ENCODE data around the gene FGF9. TPM values are rescaled to one million over a fixed set of nuclear protein-coding genes. Genes with fewer than 3 reads are reported as not detected.

Gene FGF9
- total and polyA plus RNA-seq, 10 donors = 0.06 to 0.26 (median 0.17) TPM; not detected in 4

GRCh38 chr13:21734961-21735360 is 64.1 kb downstream of the FGF9 start:
- no peak for DNase-seq
- H3K27ac ChIP-seq = no peak overlapping the region
- WGBS, 5 donors = 89 to 96% (median 90%) methylated on average over 7 of the region's 7 CpGs
- peaks cover 0 to 11% (median 1%) of the 10 kb centered on the region in 8 donors for H3K9me3 ChIP-seq
- intact Hi-C loops (cut with DNase I; ENCODE audit: low total_unique reads) = no loop called here
- peaks cover 0 to 9% (median 0%) of the 10 kb centered on the region in 6 donors for H3K4me1 ChIP-seq
- peaks cover 0 to 27% (median 0%) of the 10 kb centered on the region in 7 donors for H3K27me3 ChIP-seq (replicated peaks in 1 of 7)
- TF ChIP-seq POLR2AphosphoS5 (IDR thresholded peaks at IDR 0.05) (no peak), POLR2A (IDR thresholded peaks at IDR 0.05) (no peak)
- TF ChIP-seq, protein P1, sequence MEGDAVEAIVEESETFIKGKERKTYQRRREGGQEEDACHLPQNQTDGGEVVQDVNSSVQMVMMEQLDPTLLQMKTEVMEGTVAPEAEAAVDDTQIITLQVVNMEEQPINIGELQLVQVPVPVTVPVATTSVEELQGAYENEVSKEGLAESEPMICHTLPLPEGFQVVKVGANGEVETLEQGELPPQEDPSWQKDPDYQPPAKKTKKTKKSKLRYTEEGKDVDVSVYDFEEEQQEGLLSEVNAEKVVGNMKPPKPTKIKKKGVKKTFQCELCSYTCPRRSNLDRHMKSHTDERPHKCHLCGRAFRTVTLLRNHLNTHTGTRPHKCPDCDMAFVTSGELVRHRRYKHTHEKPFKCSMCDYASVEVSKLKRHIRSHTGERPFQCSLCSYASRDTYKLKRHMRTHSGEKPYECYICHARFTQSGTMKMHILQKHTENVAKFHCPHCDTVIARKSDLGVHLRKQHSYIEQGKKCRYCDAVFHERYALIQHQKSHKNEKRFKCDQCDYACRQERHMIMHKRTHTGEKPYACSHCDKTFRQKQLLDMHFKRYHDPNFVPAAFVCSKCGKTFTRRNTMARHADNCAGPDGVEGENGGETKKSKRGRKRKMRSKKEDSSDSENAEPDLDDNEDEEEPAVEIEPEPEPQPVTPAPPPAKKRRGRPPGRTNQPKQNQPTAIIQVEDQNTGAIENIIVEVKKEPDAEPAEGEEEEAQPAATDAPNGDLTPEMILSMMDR (IDR thresholded peaks at IDR 0.05 in 8 of 11, conservative IDR thresholded peaks at IDR 0.05 in 3 of 11) = no peak
- H3K4me3 ChIP-seq = no peak overlapping the region
- no peaks in the 10 kb centered on the region for H3K36me3 ChIP-seq

DNA sequence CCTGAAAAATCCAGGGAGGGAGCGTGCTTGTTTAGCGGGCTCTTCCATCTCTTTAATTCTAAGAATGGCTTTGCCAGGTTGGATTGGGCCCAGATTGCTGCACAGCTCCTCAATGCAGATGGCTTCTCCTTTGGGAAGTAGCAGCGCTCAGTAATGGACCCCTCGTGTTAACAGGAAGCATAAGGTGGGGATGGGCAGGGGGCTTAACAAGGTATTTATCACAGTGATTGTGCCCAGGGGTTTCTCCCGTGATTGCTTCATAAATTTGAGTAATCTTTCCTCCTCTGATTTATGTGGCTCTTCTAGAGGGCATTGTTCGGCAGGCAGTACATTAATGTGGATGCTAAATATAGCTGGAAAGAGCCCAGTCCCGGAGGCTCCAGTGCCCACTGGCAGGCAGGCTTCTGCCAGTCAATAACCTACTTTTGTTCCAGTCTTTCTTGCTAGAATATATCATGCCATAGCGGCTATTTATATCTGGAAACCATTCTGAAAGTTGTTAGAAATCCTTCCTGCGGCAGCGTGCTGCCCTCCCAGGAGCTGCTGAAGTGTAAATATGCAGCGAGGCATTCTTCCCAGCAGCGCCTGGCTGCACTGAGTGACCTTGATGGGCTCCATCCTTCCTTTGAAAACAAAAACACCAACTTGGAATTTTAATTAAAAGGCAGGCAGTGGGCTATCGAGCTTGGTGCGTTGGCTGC is 65.0 kb downstream of the FGF9 start:
- Histone ChIP-seq H3K27me3 (replicated peaks in 1 of 7) (peaks cover 0 to 27% (median 0%) of the 10 kb centered on the region in 7 donors), H3K4me3 (peak overlapping the region in 1 of 8 donors; percentile 4), H3K9me3 (peaks cover 0 to 11% (median 1%) of the 10 kb centered on the region in 8 donors), H3K27ac (no peak overlapping the region), H3K4me1 (peaks cover 0 to 9% (median 0%) of the 10 kb centered on the region in 6 donors), H3K36me3 (no peaks in the 10 kb centered on the region)
- intact Hi-C loops (cut with DNase I; ENCODE audit: low total_unique reads) = no loop called here
- 26 to 34% (median 28%) methylated on average over 14 of the region's 14 CpGs for WGBS, 5 donors
- no peak for DNase-seq
- TF ChIP-seq, protein P1 (IDR thresholded peaks at IDR 0.05 in 8 of 11, conservative IDR thresholded peaks at IDR 0.05 in 3 of 11) = no peak
- TF ChIP-seq POLR2A (IDR thresholded peaks at IDR 0.05) (no peak), POLR2AphosphoS5 (IDR thresholded peaks at IDR 0.05) (no peak)

GRCh38 chr13:21736926-21737325 is 66.1 kb downstream of the FGF9 start:
- no peak for TF ChIP-seq POLR2A (IDR thresholded peaks at IDR 0.05)
- TF ChIP-seq, protein P1 (IDR thresholded peaks at IDR 0.05 in 8 of 11, conservative IDR thresholded peaks at IDR 0.05 in 3 of 11) = no peak
- TF ChIP-seq POLR2AphosphoS5 (IDR thresholded peaks at IDR 0.05) = no peak
- Histone ChIP-seq H3K4me1 (peaks cover 0 to 9% (median 0%) of the 10 kb centered on the region in 6 donors), H3K27me3 (replicated peaks in 1 of 7) (peaks cover 0 to 27% (median 0%) of the 10 kb centered on the region in 7 donors), H3K4me3 (no peak overlapping the region), H3K36me3 (no peaks in the 10 kb centered on the region), H3K27ac (no peak overlapping the region), H3K9me3 (peaks cover 0 to 7% (median 1%) of the 10 kb centered on the region in 8 donors)
- intact Hi-C loops (cut with DNase I; ENCODE audit: low total_unique reads) = no loop called here
- WGBS, 5 donors = 79 to 88% (median 87%) methylated on average over 5 of the region's 5 CpGs
- no peak for DNase-seq

DNA sequence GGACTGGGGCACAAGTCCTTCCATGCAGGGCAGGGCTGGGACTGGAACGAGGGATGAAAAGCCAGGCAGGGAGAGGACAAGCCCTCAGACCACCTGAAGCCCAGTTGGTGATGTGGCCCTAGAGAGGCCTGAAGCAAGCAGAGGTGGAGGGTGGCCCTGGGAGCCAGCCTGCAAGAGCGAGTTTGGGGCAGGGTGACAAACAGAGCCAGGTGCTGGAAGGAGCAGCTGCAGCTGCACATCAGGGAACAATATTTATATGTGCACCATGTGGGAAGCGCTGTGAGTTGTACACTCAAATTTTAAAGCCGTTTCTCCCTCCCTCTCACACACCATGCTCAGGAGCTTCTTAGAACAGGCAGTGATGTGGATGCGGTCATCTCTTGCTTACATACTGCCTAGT is 67.8 kb downstream of the FGF9 start:
- peaks cover 0 to 27% (median 0%) of the 10 kb centered on the region in 7 donors for H3K27me3 ChIP-seq (replicated peaks in 1 of 7)
- TF ChIP-seq POLR2AphosphoS5 (IDR thresholded peaks at IDR 0.05) (no peak), POLR2A (IDR thresholded peaks at IDR 0.05) (no peak)
- TF ChIP-seq, protein P1 (IDR thresholded peaks at IDR 0.05 in 8 of 11, conservative IDR thresholded peaks at IDR 0.05 in 3 of 11) = no peak
- H3K4me3 ChIP-seq = no peak overlapping the region
- peaks cover 0 to 9% (median 0%) of the 10 kb centered on the region in 6 donors for H3K4me1 ChIP-seq
- H3K27ac ChIP-seq = no peak overlapping the region
- DNase-seq = no peak
- 81 to 89% (median 85%) methylated on average over 5 of the region's 5 CpGs for WGBS, 5 donors
- H3K9me3 ChIP-seq = no peaks in the 10 kb centered on the region
- no peaks in the 10 kb centered on the region for H3K36me3 ChIP-seq
- intact Hi-C loops (cut with DNase I; ENCODE audit: low total_unique reads) = no loop called here

Data from spleen (tissue), 11 donors.